GM10847 (cell line): Measurements from ENCODE around the gene YIF1A.

Experiments used
- POLR2A ChIP-seq: IDR thresholded peaks from 2 replicates; pipeline ENCODE4 v1.6.1; 2011; ENCODE audit not compliant: insufficient read length; ENCODE audit errors: extremely low read depth

YIF1A gene

DNA sequence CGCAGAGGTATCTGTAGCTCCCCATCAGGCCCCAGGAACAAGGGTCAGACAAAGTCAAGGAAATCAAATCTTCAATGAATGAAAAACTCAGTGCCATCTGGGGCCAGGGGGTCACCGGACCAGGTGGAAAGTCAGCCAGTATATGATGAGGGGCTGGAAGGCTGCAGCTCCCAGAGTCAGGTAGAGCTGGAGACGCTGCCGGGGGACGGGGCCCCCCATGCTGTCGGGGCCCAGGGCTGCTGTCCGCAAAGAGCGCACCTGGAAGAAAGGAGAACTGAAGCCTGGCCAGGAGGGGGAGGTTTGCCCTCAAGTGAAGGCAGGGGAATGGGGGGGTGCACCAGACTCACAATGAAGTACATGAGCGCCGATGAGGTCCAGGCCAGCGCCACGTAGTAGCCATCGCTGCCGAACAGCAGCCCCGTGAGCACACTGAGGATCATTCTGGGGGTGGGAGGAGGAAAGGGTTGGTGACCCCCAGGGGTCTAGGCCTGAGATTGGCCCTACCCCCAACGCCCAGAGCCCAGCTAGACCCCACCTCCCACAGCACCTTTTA, 4.3 kb downstream of the YIF1A start:
- no peak for TF ChIP-seq POLR2A

DNA sequence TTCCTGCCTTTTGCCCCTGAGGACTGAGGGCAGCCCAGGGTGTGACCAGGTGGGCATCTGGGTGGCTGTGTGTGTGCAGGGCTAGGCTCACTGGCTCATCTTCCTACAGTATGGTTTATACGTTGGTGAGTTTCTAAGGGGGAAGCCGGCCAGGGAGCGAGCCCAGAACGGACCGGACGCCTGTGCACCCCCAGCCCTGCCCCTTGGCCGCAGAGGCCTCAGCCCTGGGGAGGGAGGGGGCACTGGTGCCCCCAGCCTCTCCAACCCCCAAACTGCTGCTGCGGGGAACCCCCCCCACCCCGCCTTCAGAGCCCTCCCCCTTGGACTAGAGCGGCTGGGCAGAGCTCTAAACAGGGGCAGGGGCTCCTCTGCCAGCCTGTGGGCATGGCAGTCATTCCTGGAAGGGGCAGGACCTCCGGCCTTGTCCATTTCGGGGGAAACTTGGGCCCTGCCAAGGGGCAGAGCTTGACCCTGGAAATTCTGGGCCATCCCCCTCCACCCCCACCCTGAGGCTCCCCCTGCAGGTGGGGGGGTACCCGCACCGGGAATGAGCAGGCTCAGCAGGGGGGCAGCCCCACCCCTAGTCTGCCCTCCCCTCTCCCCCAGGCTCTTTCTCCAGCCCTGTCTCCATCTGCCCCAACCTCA, 5.4 kb downstream of the YIF1A start:
- TF ChIP-seq POLR2A = no peak

DNA sequence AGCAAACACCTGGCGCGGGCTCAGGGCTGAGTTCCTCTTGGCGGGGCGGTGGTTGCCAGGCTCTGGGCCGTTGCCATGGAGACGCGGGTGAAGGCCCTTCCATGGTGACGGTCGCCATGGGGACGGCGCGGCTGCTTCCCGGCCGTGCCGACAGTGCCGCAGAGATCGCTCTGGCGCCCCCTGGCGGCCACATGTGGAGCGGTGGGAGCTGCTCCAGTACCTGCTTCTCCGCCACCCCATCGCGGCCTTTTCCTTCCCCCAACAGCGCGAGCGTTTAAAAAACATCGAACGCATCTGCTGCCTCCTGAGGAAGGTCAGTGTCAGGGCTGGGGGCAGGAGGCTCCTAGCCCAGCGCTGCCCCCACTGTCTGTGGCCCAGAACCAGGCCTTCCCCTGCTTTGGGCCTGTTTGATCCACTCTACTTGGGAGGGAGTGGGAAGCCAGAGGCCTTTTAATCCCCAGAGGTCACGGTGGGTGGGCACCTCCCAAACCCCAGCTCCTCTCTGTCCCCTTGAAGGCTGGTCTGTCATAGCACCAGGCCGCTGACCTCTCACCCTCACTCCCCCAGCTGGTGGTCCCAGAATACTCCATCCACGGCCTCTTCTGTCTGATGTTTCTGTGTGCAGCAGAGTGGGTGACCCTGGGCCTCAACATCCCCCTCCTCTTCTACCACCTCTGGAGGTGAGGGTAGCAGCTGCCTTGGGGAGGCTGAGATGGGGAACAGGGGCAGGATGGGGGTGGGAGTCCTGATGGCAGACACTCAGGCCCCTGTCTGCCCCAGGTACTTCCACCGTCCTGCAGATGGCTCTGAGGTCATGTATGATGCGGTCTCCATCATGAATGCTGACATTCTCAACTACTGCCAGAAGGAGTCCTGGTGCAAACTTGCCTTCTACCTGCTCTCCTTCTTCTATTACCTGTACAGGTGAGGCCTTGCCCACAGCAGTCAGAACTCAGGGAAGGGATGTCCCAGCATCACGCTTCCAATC, 6.2 kb downstream of the YIF1A start:
- TF ChIP-seq POLR2A = peak; percentile 16

DNA sequence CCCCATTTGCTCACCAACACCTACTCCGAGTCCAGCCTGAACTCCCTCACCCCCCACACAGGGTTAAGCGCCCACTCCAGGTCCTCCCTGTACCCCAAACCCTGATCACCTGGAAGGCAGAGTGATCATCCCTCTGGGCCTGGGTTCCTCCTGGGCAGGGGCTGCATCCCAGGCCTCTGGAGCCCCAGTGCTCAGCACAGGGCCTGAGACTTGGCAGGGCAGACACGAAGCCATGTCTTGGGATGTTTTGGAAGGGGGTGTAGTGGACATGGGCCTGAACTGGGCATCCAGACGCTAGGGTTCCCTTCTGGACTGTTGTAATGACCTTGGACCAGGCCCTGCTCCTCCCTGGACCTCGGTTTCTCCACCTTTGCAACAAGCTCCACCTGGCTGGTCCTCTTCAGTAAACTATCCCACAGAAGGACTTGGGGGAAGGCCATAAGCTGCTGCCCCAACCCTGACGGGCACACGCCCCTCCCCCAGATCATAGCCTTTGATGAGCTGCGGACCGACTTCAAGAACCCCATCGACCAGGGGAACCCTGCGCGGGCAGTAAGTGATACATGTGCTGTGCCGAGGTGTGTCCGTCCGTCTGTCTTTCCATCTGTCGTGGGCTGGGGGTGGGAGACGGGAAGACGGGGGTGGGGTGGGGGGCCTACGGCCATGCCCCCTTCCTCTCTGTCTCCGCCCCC, 7.0 kb downstream of the YIF1A start:
- TF ChIP-seq POLR2A = no peak

DNA sequence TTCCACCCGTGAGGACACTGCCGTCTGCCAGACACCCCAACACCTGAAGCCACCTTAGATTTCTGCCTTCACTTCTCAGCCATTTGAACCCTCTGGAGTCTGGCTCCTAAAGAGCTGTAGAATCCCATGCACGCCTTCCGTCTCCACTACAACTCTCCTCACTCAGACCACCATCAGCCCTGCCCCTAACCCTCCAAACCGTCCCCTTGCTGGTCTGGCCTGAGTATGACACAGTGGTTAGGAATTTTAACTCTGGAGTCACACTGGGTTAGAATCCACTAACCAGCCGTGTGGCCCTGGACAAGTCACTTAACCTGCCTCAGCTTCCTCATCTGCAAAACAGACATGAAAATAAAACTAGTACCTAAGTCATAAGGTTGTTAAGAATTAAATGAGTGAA, 7.9 kb downstream of the YIF1A start:
- no peak for TF ChIP-seq POLR2A

DNA sequence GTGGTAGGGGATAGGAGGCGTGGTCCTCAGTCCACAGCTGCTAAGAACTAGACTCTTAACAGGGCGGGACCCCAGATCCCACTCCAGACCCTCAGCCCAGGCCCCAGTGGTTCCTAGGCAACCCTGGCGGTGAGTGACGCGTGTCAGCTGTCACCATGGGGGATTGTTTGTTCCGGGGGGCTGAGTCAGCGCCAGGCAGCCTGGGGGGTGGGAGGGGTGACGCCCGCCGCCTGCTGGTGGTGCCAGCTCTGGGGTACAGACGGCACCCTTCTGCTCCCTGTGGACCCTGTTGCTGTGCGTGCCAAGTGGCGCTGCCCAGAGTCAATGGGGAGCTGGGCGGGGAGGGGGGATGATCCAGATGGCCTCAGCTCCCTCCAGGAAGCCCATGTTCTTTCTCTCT, 8.5 kb downstream of the YIF1A start:
- TF ChIP-seq POLR2A = no peak

GRCh38 chr11:66279092-66279734, 9.7 kb downstream of the YIF1A start:
- TF ChIP-seq POLR2A = no peak

- TF ChIP-seq POLR2A = no peak
These were observed 10.4 kb downstream of the YIF1A start for GRCh38 chr11:66278363-66279091.

DNA sequence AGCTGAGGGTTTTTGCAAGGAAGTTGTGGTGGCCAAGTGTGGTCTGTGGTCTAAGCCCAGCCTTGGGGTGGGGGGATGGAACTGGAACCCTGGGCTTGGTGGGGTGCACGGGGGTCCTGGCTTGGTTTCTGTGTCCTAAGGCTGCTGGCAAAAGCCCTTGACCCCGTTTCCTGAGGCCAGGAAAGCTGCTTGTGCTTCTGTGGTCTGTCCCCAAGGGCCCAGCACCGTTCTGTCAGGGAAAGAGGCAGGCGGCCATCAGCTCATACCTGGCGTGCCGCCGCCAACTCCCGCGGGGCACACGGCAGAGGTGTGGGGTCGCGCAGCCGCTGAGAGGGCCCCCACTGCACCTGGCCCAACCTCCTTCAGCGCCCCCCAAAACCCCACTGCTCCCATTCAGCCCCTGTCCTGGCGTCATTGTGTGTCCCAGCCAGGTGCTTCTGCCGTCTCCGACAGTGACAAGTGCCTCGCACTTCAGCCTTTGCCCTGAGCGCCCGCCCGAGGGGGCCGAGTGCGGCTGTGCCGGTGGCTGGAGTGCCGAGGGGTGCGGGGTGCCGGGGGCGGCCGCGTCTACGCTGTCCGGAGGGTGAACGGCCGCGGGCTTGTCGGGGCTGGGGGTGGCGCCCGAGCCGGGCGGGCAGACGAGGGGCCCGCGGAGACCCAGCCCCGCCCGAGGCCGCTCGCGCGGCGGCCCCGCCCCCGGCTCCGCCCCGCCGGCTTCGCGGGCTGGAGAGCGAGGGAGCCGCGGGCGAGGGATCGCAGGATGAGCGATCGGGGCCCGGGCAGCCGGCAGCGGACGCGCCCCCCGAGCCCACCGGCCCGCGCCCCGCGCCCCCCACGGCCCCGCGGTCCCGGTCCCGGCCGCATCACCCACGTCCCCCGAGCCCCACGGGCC, 11.2 kb downstream of the YIF1A start, which contains the start of gene CNIH2:
CNIH2 (plus strand) TSS at position 705 of the 892 bp plus-strand sequence. CDS start 282 bp downstream, outside the sequence.
- TF ChIP-seq POLR2A = no peak

GRCh38 chr11:66275984-66276612, 12.8 kb downstream of the YIF1A start:
- no peak for TF ChIP-seq POLR2A

GRCh38 chr11:66275396-66275795, 13.5 kb downstream of the YIF1A start:
- no peak for TF ChIP-seq POLR2A

GRCh38 chr11:66274219-66274618, 14.7 kb downstream of the YIF1A start:
- TF ChIP-seq POLR2A = no peak

- no peak for TF ChIP-seq POLR2A
These were observed 16.3 kb downstream of the YIF1A start for GRCh38 chr11:66272596-66272995.
